Renal cortical epithelial cell (primary cell): ENCODE results near the gene CYP8B1. TPM values are rescaled to one million over a fixed set of nuclear protein-coding genes. Genes with fewer than 3 reads are reported as not detected.
A peak's percentile ranks its signal among the peaks of the same experiment; 100 is the strongest.

ENCODE experiments used
- DNase-seq: peaks from one replicate; pipeline ENCODE4 v3.0.0-alpha.2; 2011; ENCODE audit warnings: low read depth
- total RNA-seq: library from RNA; depleted of rRNA; stranded (reverse); fragments of >200 nt; gene quantifications from 2 replicates; pipeline ENCODE4 v1.2.3, GENCODE V29; 2014

The CYP8B1 gene, protein sequence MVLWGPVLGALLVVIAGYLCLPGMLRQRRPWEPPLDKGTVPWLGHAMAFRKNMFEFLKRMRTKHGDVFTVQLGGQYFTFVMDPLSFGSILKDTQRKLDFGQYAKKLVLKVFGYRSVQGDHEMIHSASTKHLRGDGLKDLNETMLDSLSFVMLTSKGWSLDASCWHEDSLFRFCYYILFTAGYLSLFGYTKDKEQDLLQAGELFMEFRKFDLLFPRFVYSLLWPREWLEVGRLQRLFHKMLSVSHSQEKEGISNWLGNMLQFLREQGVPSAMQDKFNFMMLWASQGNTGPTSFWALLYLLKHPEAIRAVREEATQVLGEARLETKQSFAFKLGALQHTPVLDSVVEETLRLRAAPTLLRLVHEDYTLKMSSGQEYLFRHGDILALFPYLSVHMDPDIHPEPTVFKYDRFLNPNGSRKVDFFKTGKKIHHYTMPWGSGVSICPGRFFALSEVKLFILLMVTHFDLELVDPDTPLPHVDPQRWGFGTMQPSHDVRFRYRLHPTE
- total RNA-seq = 0.35 and 0.55 TPM in 2 replicates

GRCh38 chr3:42875325-42876151 lies at the start of gene CYP8B1:
Gene CYP8B1, minus strand, starts transcription at chr3:42875879. Its CDS starts 63 bp downstream, at chr3:42875816.
- peak; percentile 62 for DNase-seq

DNA sequence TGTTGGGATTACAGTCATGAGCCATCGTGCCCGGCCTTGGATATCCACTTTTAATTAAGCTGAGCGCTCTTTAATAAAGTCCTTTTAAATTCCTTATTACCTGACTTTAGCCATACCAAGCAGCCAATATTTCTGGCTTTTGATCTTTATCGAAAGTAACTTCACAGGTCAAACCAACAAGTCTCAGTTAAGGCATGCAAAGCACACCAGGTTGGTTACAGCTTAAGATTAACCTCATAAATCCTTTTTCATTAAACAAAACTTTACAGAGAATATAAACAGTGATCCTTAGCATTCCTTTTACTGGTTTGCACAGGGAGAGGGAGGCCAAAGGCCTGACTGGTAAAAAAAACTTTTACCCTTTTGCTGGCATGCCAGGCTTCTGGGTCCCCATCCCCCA lies 47.9 kb upstream of the CYP8B1 start:
- DNase-seq = no peak

GRCh38 chr3:42914771-42915515 lies 39.3 kb upstream of the CYP8B1 start:
- no peak for DNase-seq

- no peak for DNase-seq
Measured at GRCh38 chr3:42911551-42911950, 35.9 kb upstream of the CYP8B1 start.

DNA sequence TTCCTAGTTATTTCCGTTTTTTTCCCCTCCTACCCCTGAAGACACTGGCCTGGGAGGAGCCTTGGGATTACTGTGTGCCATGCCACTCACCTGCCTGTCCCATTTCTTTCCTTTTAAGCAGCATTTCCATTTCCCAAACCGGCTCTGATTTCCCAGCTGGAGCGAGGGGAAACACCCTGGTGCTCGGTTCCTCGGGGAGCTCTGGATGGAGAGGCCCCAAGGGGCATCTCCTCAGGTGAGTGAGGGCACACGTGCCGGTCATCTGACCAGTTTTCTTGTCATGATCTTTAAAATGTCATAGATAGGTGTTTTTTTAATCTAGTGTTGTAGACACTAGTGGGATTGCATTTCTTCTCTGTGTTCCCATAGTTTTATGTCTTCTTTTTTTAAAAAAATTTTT lies 33.0 kb upstream of the CYP8B1 start:
- DNase-seq = no peak

DNA sequence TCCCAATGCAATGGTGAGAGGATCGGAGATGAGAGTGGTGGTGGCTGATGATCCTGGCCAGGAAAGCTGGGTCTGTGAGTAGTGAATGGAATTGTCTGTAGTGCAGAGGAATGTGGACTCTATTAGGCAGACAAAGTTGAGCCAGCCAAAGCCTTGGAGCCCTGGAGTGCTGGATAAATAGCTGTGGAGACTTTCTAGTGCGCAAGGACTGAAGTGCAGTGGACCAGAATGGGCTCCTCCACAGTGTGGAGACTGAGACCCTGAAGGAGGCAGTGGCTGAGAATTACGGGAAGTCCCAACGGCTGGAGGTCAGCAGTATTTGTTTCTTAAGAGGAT lies 31.1 kb upstream of the CYP8B1 start:
- no peak for DNase-seq

DNA sequence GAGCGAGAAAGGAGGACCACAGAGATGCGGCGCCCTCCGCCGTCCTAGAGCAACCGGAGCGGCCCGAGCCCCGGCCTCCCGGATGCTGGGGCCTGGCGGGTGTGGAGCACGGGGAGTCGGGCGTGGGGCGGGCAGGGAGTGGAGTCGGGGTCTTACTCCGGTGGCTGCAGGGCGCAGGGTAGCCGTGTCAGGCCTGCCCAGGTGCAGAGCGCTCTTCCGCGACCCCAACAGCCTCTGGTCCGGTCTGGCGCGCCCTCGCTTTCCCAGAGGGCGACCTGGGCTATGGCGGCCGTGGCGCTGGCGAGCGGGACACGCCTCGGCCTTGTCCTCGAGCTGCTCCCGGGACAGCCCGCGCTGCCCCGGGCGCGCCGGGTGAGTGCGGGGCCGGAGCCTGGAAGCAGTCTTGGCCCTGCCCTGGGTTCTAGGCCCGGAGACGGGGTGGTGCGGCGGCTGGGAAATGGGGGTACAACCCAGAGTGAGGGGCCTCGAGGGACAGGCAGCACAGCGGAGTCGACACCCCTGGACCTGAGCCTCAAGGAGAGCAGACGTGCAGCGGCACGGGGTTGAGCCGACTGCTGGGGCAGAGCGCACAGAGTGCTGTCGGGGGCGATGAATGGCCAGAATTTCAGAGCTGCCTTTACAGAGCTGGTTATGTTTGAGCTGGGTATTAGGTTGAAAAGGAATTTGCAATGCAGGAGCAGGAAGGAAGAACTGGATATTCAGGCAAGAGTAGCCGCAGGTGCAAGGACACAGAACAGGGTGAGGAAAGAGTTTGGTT lies 30.6 kb upstream of the CYP8B1 start, which contains the start of gene ZNF662:
TSS of gene ZNF662 (plus strand) at position 73 of the 778 bp plus-strand sequence. CDS start 1,973 bp downstream, outside the sequence.
- no peak for DNase-seq

- DNase-seq = no peak
Measured at GRCh38 chr3:42905740-42906069, 30.0 kb upstream of the CYP8B1 start.

DNA sequence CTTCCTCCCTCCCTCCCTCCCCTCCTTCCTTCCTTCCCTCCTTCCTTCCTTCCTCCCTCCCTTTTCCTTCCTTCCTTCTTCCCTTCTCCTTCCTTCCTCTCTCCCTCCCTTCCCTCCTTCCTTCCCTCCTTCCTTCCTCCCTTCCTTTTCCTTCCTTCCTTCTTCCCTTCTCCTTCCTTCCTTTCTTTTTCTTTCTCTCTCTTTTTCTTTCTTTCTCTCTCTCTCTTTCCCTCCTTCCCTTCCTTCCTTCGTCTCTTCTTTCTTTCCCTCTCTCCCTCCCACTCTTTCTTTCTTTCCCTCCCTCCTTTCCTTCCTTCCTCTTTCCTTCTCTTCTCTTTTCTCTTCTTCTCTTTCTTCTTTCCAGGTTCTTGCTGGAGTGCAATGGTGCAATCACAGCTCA lies 28.4 kb upstream of the CYP8B1 start:
- no peak for DNase-seq

GRCh38 chr3:42902257-42902656 lies 26.6 kb upstream of the CYP8B1 start:
- DNase-seq = no peak

GRCh38 chr3:42901073-42901415 lies 25.4 kb upstream of the CYP8B1 start:
- DNase-seq = no peak

- DNase-seq = peak; percentile 47
Measured at GRCh38 chr3:42900226-42901072, 24.8 kb upstream of the CYP8B1 start.

- DNase-seq = no peak
Measured at GRCh38 chr3:42898896-42899675, 23.4 kb upstream of the CYP8B1 start.

- DNase-seq = peak; percentile 22
Measured at GRCh38 chr3:42895580-42895868, 19.8 kb upstream of the CYP8B1 start.

- no peak for DNase-seq
Measured at GRCh38 chr3:42894698-42895579, 19.3 kb upstream of the CYP8B1 start.

DNA sequence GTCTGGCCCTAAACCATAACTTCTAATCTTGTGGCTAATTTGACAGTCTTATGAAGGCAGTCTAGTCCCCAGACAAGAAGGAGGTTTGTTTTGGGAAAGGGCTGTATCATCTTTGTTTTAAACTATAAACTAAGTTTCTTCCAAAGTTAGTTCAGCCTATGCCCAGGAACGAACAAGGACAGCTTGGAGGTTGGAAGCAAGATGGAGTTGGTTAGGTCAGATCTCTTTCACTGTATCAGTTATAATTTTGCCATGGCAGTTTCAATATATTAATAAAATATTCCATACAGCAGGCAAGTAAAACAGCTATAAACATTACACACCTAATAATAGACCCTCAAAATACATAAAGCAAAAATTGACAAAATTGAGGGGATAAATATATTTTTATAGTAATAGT lies 17.1 kb upstream of the CYP8B1 start:
- DNase-seq = no peak

GRCh38 chr3:42892169-42892568 lies 16.5 kb upstream of the CYP8B1 start:
- no peak for DNase-seq

GRCh38 chr3:42891042-42891441 lies 15.4 kb upstream of the CYP8B1 start:
- peak; percentile 64 for DNase-seq

- DNase-seq = no peak
Measured at GRCh38 chr3:42887084-42887483, 11.4 kb upstream of the CYP8B1 start.
